Gastrocnemius medialis (tissue), 4 donors: ENCODE data around the gene PELI3.

Experiments
- POLR2A ChIP-seq, 2 donors: fragments of 450-650 bp; IDR thresholded peaks; one replicate each; pipeline ENCODE4 v1.6.1; 2017; ENCODE audit warnings: antibody characterized with exemption in 2 of 2, mild to moderate bottlenecking in 2 of 2, moderate library complexity in 2 of 2
- TF ChIP-seq, protein P1 (sequence below), 5 experiments: fragments of 450-650 bp in 3 of 5; fragments of 200-600 bp in 2 of 5; sonication (generic) in 2 of 5; IDR thresholded peaks in 4 of 5; conservative IDR thresholded peaks in 1 of 5; 1 replicate in 4 of 5; 2 replicates in 1 of 5; pipeline ENCODE4 v1.5.1; 2016 to 2019; ENCODE audit warnings: antibody characterized with exemption in 5 of 5, mild to moderate bottlenecking in 3 of 5, moderate library complexity in 3 of 5

DNA sequence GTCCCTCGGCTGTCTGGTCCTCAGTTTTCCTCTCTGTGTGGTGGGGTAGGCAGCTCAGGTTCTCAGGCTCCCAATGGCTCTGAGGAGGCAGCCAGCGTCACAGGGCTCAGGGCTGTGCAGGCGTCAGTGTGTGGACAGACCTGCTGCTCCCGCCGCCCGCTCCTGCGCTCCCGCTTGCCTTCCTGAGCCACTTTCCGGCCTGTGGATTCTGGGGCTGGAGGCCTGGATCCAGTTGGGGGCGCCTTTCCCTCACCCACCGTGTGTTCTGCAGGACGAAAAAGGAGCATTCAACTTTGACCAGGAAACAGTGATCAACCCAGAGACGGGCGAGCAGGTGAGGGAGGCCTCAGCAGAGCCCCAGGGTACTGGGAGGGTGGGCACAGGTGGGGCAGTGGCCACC, 28.2 kb downstream of the PELI3 start:
- TF ChIP-seq, protein P1, sequence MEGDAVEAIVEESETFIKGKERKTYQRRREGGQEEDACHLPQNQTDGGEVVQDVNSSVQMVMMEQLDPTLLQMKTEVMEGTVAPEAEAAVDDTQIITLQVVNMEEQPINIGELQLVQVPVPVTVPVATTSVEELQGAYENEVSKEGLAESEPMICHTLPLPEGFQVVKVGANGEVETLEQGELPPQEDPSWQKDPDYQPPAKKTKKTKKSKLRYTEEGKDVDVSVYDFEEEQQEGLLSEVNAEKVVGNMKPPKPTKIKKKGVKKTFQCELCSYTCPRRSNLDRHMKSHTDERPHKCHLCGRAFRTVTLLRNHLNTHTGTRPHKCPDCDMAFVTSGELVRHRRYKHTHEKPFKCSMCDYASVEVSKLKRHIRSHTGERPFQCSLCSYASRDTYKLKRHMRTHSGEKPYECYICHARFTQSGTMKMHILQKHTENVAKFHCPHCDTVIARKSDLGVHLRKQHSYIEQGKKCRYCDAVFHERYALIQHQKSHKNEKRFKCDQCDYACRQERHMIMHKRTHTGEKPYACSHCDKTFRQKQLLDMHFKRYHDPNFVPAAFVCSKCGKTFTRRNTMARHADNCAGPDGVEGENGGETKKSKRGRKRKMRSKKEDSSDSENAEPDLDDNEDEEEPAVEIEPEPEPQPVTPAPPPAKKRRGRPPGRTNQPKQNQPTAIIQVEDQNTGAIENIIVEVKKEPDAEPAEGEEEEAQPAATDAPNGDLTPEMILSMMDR (IDR thresholded peaks at IDR 0.05 in 4 of 5, conservative IDR thresholded peaks at IDR 0.05 in 1 of 5) = no peak
- no peak for TF ChIP-seq POLR2A (IDR thresholded peaks at IDR 0.05)
